OCI-LY1 (cell line): Measurements from ENCODE around the gene NSUN3.

ENCODE experiments used
- CTCF ChIP-seq: fragments of 200-600 bp; sonication (generic), shearing (Covaris generic); IDR thresholded peaks from 2 replicates; pipeline ENCODE4 v1.5.1; 2017; ENCODE audit warnings: mild to moderate bottlenecking, antibody characterized with exemption, low read length, moderate library complexity, mixed read lengths
- EZH2 ChIP-seq: fragments of 200-600 bp; sonication (generic), shearing (Covaris generic); IDR thresholded peaks from 2 replicates; pipeline ENCODE4 v1.8.0; 2017; ENCODE audit warnings: borderline replicate concordance, mixed run types, mild to moderate bottlenecking, antibody characterized with exemption, low read length, moderate library complexity, mixed read lengths

- TF ChIP-seq CTCF (no peak), EZH2 (no peak)
Measured at GRCh38 chr3:94147012-94147411, 84.2 kb downstream of the NSUN3 start.
